Cardiac fibroblast (primary cell): ENCODE measurements around the gene CSNK1E.
"Not testable (repeated sequence)": the region's sequence is repeated elsewhere in the genome, so short reads cannot be mapped to it uniquely, and the experiment has no call there.

Experiments used
- DNase-seq, 2 donors: peaks; one replicate each; pipeline versions ENCODE4 v3.0.0 to v3.0.0-alpha.2; 2010; ENCODE audit warnings: low read depth in 2 of 2
- H3K4me3 ChIP-seq, 2 donors: replicated peaks in 1 of 2; 1 replicate in 1 of 2; 2 replicates in 1 of 2; pipeline ENCODE4 v1.5.1; 2011; ENCODE audit warnings: low read depth in 2 of 2, low read length in 2 of 2, mild to moderate bottlenecking in 2 of 2, moderate library complexity in 1 of 2
- CTCF ChIP-seq: IDR thresholded peaks from one replicate; pipeline ENCODE4 v1.5.1; 2011; ENCODE audit warnings: low read depth, mild to moderate bottlenecking, low read length, inconsistent platforms

CSNK1E gene

GRCh38 chr22:38345782-38346181 lies 28.5 kb upstream of the CSNK1E start:
- DNase-seq: no peak
- H3K4me3 ChIP-seq: no peak overlapping the region
- no peak for TF ChIP-seq CTCF

DNA sequence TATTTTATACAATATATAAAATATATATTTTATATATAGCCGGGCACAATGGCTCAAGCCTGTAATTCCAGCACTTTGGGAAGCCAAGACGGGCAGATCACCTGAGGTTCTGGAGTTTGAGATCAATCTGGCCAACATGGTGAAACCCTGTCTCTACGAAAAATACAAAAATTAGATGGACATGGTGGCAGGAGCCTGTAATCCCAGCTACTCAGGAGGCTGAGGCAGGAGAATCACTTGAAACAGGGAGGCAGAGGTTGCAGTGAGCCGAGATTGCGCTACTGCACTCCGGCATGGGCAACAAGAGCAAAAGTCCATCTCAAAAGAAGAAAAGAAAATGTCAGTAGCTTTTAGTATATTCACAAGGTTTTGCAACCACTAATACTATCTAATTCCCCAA lies 22.7 kb upstream of the CSNK1E start:
- not testable (repeated sequence) for DNase-seq, H3K4me3 ChIP-seq

GRCh38 chr22:38338772-38339379 lies 21.6 kb upstream of the CSNK1E start:
- H3K4me3 ChIP-seq: no peak overlapping the region
- no peak for DNase-seq
- TF ChIP-seq CTCF: no peak

DNA sequence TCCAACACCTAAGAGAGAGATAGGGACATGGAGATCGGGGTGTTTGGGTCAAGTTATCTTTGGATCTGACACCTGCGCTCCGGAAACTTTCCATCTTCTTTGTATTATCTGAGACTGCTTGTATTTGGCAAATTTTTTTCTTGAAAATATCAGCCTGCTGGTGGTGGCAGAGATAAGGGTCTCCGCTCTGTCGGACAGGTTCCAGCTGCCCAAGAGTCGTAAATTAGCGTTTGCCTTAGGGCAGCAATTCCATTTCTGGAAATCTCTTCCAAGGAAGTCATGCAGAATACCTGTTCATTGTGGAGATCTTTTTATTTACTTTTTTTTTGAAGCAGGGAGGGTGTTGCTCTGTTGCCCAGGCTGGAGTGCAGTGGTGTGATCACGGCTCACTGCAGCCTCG lies 19.5 kb upstream of the CSNK1E start:
- no peak for TF ChIP-seq CTCF
- peak overlapping the region; percentile 40 to 54 for H3K4me3 ChIP-seq
- no peak for DNase-seq

GRCh38 chr22:38335077-38335476 lies 17.8 kb upstream of the CSNK1E start:
- TF ChIP-seq CTCF: no peak
- peak in 1 of 2 donors; percentile 60 for DNase-seq
- H3K4me3 ChIP-seq: no peak overlapping the region

DNA sequence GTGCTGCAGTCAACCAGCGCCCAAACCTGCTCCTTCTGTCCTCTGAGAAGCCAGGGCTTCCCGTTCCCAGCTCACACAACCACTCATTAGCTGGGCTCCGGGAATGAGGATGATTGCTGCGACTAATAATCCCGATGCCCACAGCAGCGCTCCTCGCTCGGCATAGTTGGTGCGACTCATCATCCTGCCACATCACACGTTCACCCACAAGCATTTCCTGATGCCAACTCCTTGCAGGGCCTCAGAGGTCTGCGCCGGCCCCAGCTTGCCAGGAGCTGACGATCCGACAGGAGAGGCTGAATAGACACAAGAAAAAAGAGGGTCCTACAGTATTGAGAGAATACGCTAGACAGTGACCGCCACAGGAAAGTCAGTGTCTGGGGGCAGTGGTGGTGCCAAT lies 10.6 kb upstream of the CSNK1E start:
- no peak overlapping the region for H3K4me3 ChIP-seq
- DNase-seq: peak; percentile 57 to 69

DNA sequence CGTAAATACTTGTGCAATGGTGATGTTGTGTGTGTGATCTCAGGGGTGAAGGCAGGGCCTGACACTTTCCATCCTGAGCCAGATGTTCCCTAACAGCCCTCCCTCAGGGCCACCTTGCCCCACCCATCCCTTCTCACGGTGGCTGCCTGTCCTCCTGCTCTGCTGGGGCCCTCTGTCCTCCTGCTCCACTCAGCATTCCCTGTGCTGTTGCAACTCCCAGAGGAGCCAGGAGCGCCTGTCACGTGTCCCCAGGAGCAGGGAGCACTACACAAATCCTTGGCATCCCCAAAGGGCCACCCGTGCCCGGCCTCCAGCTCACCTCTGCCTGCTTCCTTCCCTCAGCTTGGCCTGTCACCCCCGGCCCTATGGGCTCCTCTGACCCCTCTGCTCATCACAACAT lies 10.2 kb upstream of the CSNK1E start:
- DNase-seq: no peak
- no peak for TF ChIP-seq CTCF
- no peak overlapping the region for H3K4me3 ChIP-seq

More for the DNA sequence above, 10.6 kb upstream of the CSNK1E start:
- no peak for TF ChIP-seq CTCF
